KOPT-K1 (cell line): ENCODE results near the gene ILDR2.
A peak's percentile ranks its signal among the peaks of the same experiment; 100 is the strongest.
"Not testable (repeated sequence)": the region's sequence is repeated elsewhere in the genome, so short reads cannot be mapped to it uniquely, and the experiment has no call there.

Experiments
- H3K27ac ChIP-seq: fragments of 200-600 bp; sonication (generic); 2 replicates; pipeline ENCODE4 v1.5.1; 2016; ENCODE audit warnings: antibody characterized with exemption, mild to moderate bottlenecking, low read depth, low read length; ENCODE audit not compliant: poor library complexity, severe bottlenecking
- H3K36me3 ChIP-seq: fragments of 200-600 bp; sonication (generic); 2 replicates; pipeline ENCODE4 v1.5.1; 2017; ENCODE audit warnings: antibody characterized with exemption, mild to moderate bottlenecking, low read length, moderate library complexity; ENCODE audit not compliant: insufficient read depth
- H3K9me3 ChIP-seq: fragments of 200-600 bp; sonication (generic); 2 replicates; pipeline ENCODE4 v1.5.1; 2017; ENCODE audit warnings: antibody characterized with exemption, low read length, mild to moderate bottlenecking; ENCODE audit not compliant: insufficient read depth, poor library complexity, severe bottlenecking

Gene ILDR2

GRCh38 chr1:166902279-166902678, 73.1 kb downstream of the ILDR2 start:
- Histone ChIP-seq H3K9me3 (peaks cover 12% of the 10 kb centered on the region), H3K36me3 (no peaks in the 10 kb centered on the region), H3K27ac (no peak overlapping the region)

- H3K27ac ChIP-seq = no peak overlapping the region
- H3K36me3 ChIP-seq = no peaks in the 10 kb centered on the region
- peaks cover 18% of the 10 kb centered on the region for H3K9me3 ChIP-seq
These were observed 74.4 kb downstream of the ILDR2 start for GRCh38 chr1:166900987-166901386.

- no peaks in the 10 kb centered on the region for H3K36me3 ChIP-seq
- H3K9me3 ChIP-seq = peaks cover 18% of the 10 kb centered on the region
- no peak overlapping the region for H3K27ac ChIP-seq
These were observed 75.6 kb downstream of the ILDR2 start for GRCh38 chr1:166899769-166900168.

GRCh38 chr1:166895766-166896165, 79.6 kb downstream of the ILDR2 start:
- Histone ChIP-seq H3K27ac (no peak overlapping the region), H3K36me3 (no peaks in the 10 kb centered on the region), H3K9me3 (peaks cover 18% of the 10 kb centered on the region)

GRCh38 chr1:166889776-166890175, 85.6 kb downstream of the ILDR2 start:
- Histone ChIP-seq H3K9me3 (no peaks in the 10 kb centered on the region), H3K36me3 (no peaks in the 10 kb centered on the region), H3K27ac (no peak overlapping the region)

- Histone ChIP-seq H3K9me3 (no peaks in the 10 kb centered on the region), H3K36me3 (no peaks in the 10 kb centered on the region), H3K27ac (no peak overlapping the region)
These were observed 86.8 kb downstream of the ILDR2 start for GRCh38 chr1:166888373-166889111.

GRCh38 chr1:166884971-166885370, 90.4 kb downstream of the ILDR2 start:
- peak overlapping the region; percentile 8 for H3K27ac ChIP-seq
- no peaks in the 10 kb centered on the region for H3K36me3 ChIP-seq
- no peaks in the 10 kb centered on the region for H3K9me3 ChIP-seq

GRCh38 chr1:166884040-166884642, 91.2 kb downstream of the ILDR2 start:
- H3K36me3 ChIP-seq = no peaks in the 10 kb centered on the region
- H3K27ac ChIP-seq = no peak overlapping the region
- H3K9me3 ChIP-seq = no peaks in the 10 kb centered on the region

- no peaks in the 10 kb centered on the region for H3K36me3 ChIP-seq
- H3K27ac ChIP-seq = no peak overlapping the region
- no peaks in the 10 kb centered on the region for H3K9me3 ChIP-seq
These were observed 92.4 kb downstream of the ILDR2 start for GRCh38 chr1:166882893-166883292.

GRCh38 chr1:166878173-166878917, 97.0 kb downstream of the ILDR2 start:
- not testable (repeated sequence) for H3K27ac ChIP-seq

GRCh38 chr1:166876540-166876838, 98.9 kb downstream of the ILDR2 start:
- Histone ChIP-seq H3K36me3 (peaks cover 12% of the 10 kb centered on the region; the same call in 1 of the 2 replicates), H3K27ac (peak overlapping the region; percentile 77)

More at GRCh38 chr1:166878173-166878917, 97.0 kb downstream of the ILDR2 start:
- not testable (repeated sequence) for H3K9me3 ChIP-seq, H3K36me3 ChIP-seq

GRCh38 chr1:166875734-166876539, 99.4 kb downstream of the ILDR2 start, which contains the start of gene TADA1:
Gene TADA1, minus strand, starts transcription at chr1:166876264. Its CDS starts 31 bp downstream, at chr1:166876233.
- Histone ChIP-seq H3K9me3 (no peaks in the 10 kb centered on the region), H3K27ac (peak within 1 kb of the TSS; percentile 77), H3K36me3 (peaks cover 12% of the 10 kb centered on the region; the same call in 1 of the 2 replicates)

More at GRCh38 chr1:166876540-166876838, 98.9 kb downstream of the ILDR2 start:
- no peaks in the 10 kb centered on the region for H3K9me3 ChIP-seq

GRCh38 chr1:166875302-166875733, 100.0 kb downstream of the ILDR2 start:
- Histone ChIP-seq H3K36me3 (peaks cover 12% of the 10 kb centered on the region; the same call in 1 of the 2 replicates), H3K27ac (peak overlapping the region; percentile 77), H3K9me3 (no peaks in the 10 kb centered on the region)

- H3K36me3 ChIP-seq = peaks cover 12% of the 10 kb centered on the region; the same call in 1 of the 2 replicates
- H3K27ac ChIP-seq = no peak overlapping the region
- H3K9me3 ChIP-seq = no peaks in the 10 kb centered on the region
These were observed 100.9 kb downstream of the ILDR2 start for GRCh38 chr1:166874464-166874863.
